GM21528 (cell line): Measurements from ENCODE around the gene CHRND.

Source experiments
- ATAC-seq: cut with Tn5 transposase; IDR thresholded peaks from one replicate; pipeline ENCODE4 v1.9.1; 2021; ENCODE audit warnings: mild to moderate bottlenecking, moderate library complexity; ENCODE audit not compliant: unreplicated experiment, low FRiP score

The CHRND gene

DNA sequence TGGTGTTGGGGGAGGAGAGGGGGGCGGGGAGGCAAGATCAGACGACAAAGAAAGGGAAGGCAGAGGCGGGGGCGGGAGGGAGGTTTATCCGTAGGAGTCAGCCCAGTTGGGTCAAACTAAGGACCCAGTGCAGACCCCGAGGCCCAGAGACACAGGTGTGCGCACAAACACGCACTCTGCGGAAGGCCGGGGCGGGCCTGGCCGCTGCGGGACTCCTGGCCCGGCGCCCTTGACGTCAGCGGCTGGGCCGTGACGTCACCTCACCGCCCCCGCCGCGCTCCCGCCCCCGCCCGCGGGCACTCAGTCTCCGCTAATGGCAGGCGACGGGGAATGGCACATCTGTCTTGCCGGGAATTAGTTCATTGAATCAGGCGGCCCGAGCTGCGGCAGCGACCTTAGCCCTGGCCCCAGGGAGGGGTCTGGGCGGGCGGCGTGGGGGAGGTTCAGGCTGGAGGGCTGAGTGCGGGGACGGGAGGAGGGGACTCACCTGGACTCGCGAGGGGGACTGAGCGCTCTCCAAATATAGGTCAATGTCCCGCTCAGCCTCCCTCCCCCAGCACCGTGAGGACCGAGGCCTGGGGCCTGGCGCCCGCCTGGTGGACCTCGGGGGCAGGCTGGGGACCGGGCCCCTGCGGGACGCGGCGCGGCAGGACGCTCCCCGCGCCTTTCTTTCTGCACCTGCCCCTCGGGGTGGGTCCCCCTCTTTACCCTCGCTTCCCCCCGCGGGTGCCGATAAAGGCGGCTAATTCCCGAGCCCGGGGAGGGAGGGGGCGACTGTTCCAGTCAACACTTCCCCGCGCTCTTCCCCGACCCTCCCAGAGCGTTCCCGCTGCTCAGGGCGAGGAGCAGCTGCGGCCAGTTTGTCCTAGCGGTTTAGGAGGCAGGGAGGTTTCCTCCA lies 22.8 kb upstream of the CHRND start:
- ATAC-seq: no peak

DNA sequence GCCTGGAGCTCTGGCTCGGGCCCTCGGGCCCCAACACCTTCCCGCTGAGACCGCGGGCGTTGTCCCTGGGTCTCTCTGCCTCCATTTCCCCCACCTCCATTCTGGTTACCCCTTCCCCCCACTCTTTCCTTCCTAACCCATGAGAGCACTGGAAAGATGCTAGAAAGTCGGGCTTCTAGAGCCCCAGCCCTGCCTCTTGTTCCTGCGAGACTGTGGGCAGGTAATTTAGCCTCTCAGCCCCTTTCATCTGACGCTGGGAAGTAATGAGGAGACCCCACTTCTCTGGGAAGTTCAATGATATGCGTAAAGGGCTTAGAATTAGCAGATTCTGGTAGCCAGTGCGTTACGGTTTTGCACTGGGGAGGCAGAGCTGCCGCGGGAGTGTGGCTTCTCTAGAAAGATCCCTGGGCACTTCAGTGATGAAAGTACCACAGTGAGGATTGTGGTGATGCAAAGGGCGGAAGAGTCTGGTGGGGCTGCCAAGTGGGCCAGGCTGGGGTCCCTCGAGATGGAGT lies 22.1 kb upstream of the CHRND start:
- ATAC-seq: no peak

DNA sequence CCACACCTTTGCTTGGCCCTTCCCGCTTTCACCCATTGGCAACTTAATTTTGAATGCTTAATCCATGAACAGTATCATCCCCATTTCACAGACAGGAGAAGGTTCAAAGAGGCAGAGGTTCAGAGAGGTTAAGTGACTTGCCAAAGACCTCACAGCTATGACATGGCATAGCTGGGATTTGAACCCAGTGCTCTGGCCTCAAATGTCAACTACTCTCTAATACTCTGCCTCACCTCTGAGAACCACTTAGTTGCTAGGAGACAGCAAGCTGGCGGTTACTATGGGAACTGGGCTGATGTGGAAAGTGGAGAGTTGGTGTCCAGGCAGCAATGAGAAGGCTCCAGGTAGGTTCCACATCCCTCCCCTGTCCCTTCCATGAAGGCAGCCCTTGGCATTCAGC lies 21.5 kb upstream of the CHRND start:
- ATAC-seq: no peak

DNA sequence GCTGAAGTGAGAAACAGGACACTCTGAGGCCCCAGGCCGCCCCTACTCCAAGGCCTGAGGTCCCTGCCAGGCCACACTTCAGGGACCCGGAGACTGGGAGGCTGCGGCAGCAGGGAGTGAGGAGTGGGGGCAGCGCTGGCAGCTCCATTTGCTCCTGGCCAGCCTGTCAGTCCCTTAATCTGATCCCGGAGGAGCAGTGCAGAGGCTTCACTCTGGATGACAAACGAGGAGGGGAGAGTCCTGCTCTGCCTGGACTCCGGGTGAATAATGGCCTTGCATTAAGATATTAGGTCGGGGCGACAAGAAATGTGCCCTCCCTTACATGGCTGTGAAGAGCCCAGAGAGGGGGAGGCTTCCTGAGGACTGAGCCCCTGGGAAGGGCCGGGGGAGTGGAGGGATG lies 20.1 kb upstream of the CHRND start:
- no peak for ATAC-seq

DNA sequence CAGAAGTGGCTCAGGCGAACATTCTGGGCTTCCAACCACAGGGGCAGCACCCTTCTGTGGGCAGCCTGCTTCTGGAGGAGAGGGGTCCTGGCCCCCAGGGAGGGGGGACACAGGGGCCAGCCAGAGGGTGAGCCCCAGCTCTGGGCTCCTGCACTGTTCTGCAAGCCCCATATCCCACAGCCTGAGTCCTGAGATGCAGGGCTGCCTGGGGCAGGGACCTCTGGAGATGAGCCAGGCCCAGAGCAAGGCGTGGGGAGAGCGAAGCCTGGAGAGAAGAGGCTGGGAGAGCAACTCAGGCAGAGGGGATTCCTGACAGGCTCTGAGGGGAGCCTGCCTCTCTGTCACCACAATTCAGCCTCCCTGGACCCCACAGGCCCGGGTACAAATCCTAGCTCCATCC lies 19.3 kb upstream of the CHRND start:
- no peak for ATAC-seq

DNA sequence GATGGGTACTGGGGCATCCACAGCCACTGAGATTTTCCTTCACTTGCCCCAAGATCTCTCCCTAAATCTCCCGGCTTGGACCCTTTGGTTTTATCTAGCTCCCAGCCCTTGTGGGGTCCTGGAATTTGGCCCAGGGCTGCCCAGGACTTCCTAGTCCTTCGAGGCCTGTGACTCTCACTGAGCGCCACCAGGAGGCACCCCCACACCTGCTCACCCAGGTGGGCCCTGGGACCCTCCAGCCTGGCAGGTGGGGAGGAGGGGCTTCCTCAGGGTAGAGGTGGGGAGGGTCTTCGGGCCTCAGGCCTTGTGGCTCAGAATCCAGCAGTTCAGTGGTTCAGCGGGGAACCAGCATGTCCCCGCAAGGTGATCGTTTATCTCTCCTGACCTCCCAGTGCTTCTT lies 17.7 kb upstream of the CHRND start:
- no peak for ATAC-seq

DNA sequence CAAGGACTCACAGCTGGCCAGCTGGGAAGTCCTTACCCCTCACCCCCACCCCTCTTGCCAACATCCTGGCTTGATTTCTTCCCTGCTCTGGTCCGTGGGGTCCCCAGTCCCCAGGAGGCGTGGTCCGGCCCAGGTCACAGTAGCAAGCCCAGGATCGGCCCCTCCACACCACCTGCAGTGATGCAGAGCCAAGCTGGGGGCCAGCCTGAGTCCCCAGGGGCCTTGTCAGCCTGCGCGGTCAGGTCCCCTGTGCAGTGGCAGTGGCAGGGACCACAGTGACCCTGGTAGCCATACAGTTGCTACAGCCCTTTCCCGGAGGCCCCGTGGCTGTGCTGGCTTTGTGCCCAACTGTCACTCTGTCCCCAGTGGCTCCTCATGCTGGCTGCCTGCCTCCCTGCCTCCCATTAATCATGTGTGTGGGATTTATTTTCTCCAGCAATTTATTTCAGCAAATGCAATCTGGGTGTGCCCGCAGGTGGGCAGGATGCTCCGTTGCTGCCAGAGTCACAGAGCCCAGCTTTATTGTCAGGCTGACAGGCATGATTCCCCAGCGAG lies 14.5 kb upstream of the CHRND start:
- ATAC-seq: no peak

DNA sequence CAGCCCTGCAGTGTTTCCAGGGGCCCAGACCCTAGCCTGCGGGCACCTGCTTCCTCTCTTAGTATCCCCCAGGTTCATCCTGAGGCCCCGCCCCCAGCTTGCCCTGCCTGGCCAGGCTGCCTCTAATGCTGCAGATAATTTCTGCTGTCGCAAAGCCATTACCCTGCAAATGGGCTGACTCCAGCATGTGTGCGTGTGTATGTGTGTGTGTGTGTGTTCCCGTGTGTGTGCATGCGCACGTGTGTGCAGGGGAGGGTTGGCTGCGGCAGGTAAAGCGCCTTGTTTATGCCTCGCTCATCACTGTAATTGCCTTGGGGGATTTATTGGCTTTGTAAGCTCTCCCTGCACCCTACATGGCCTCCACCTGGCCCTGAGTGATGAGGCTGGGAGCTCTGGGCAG lies 13.4 kb upstream of the CHRND start:
- no peak for ATAC-seq

DNA sequence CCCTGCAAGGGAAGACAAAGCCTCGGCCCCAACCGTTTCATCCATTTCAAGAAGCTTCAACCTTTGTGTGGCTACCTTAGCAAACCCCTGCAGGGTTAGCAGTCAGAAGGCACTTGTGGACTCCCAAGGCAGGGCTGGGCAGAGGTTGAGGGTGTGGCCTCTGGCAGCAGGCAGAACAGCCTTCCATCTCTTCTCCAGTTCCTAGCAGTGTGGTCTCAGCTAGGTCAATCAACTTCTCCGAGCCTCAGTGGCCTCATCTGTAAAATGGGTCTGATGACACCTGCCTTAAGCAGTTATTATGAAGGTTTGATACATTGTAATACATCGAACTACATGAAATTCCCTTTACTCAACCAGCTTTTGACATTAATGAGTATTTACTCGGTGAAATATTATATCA lies 12.6 kb upstream of the CHRND start:
- ATAC-seq: no peak

DNA sequence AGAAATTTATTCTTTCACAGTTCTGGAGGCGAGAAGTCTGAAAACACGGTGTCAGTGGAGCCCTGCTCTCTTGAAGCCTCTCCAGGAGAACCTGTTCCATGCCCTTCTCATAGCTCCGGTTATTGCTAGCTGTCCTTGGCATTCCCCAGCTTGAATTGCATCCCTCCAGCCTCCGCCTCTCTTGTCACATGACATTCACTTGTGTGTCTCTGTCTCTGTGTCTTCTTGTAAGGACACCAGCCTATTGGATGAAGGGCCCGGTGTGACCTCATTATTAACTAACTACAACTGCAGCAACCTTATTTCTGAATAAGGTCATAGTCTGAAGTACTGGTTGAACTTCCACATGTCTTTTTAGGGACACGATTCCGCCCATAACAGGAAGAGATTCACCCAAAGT lies 10.3 kb upstream of the CHRND start:
- ATAC-seq: no peak

DNA sequence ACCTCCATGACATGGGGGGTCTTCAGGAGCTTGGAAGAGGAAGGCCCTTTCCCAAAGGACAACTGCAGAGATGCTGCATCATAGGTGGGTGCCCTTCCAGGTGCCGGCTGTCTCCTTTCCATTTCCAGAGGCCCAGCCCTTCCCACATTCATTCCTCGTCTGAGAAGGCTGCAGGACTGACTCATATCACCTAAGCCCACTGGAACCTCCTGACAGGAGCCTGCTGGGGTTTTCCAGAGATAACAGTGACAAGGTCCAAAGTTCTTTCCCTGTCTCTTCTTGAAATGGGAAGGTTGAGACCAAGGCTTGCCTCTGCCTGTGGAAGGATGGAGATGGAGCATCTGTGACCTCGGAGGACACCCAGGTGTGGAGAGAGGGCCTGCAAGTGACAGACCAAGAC lies 9.4 kb upstream of the CHRND start:
- no peak for ATAC-seq

DNA sequence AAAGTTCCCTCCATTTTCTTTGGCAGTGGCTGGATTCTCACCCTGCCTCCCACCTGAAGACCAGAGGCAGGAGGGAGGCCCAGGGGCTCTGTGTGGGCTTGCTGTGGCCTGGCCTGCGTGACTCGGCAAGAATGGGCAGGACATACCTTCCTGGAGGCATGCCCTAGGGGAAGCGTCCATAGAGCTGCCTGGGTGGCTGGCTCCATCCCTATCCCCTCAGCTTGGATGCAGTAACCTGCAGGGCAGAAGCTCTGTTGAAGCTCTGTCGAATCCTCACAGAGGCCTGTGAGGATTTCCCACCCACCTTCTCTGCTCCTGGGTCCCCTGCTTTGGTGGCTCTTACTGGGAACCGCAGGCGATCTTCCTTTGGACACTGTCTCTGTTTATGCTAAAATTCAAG lies 7.1 kb upstream of the CHRND start:
- ATAC-seq: no peak

DNA sequence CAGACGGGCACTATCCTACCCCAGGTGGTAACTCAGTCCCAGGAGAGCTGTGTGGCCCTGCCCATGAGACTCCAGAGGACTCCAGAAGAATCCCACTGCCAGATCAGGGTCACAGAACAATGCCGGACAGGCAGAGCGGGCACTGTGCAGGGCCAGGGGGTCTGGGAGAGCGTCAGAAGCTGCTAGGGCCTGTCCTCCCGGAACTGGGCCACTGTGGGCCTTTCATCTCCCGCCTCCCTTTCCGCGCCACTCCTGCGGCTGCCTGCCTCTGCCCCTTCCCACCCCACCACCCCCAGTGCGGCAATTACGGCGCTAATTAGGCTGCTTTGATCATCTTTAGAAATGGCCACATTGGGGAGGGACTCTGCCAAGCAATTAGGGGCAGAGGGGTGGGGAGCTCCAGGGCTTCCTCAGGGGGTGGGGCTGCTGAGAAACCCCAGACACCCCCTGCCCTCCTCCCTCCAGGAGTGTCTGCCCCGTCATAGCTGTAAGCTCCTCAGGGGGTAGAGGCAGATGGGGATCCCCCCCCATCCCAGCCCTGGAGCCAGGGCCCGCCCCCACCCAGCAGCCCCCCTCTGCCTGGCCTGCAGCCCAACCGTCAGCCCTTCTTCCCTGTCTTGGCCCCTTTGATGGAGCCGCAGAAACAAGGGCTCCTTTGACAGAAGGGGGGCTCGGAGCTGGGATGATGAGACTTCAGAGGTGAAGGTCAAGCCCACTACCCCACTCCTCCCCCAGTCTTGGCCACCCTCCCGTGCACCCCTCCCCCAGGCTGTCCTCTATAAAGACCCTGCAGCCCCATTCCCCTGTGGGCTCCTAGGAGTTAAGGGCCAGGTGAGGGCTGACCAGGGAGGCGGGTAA lies 6.2 kb upstream of the CHRND start, which contains the start of gene PRSS56:
Gene PRSS56 (plus strand): TSS at position 808 of the 858 bp plus-strand sequence. CDS start 211 bp downstream, outside the sequence.
- ATAC-seq: no peak

DNA sequence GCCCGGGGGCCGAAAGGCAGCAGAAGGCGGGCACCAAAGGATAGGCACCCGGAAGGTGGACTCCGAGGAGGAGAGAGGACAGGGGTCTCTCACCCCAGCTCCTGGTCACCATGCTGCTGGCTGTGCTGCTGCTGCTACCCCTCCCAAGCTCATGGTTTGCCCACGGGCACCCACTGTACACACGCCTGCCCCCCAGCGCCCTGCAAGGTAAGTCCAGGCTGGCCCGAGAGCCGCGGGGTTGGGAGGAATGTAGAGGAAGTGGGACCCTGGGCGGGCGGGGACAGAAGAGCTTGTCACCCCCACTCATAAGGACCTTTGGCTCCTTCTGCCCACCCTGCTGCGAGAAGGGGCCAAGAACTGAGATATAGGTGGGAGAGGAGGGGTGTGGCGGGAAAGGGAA lies 5.5 kb upstream of the CHRND start:
- no peak for ATAC-seq

DNA sequence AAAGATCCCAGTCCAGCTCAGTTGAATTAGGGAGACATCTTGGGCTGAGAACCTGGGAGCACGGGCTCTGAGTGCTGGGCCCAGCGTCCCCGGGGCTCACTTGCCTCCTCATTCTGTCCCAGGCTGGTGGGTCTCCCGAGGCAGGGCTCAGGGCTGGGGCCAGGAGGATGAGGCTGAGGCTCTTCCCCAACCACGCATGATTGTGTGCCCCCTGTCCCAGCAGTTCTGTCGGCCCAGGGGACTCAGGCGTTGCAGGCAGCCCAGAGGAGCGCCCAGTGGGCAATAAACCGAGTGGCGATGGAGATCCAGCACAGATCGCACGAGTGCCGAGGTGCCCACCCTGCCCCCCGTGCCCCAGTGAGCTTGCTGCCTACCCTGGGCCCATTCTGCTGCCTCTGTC lies 4.9 kb upstream of the CHRND start:
- ATAC-seq: no peak

DNA sequence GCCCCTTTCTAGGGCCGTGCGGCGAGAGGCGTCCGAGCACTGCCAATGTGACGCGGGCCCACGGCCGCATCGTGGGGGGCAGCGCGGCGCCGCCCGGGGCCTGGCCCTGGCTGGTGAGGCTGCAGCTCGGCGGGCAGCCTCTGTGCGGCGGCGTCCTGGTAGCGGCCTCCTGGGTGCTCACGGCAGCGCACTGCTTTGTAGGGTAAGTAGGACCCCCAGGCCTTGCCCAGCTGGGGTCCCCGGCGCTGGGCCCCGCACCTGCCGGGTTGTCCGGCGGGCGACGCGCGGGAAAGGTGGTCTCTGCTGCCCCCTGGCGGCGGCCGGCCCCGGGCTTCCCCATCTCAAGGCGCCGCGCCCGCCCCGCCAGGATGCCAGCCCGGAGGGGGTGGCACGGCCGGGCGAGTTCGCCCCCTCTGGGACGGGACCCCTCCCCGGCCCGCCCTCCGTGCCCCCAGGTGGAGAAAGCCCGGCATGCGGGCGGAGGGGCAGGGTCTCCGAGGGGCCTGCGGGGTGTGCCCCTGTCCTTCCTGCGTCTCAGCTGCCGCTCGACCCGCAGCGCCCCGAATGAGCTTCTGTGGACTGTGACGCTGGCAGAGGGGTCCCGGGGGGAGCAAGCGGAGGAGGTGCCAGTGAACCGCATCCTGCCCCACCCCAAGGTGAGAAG lies 3.9 kb upstream of the CHRND start:
- no peak for ATAC-seq

DNA sequence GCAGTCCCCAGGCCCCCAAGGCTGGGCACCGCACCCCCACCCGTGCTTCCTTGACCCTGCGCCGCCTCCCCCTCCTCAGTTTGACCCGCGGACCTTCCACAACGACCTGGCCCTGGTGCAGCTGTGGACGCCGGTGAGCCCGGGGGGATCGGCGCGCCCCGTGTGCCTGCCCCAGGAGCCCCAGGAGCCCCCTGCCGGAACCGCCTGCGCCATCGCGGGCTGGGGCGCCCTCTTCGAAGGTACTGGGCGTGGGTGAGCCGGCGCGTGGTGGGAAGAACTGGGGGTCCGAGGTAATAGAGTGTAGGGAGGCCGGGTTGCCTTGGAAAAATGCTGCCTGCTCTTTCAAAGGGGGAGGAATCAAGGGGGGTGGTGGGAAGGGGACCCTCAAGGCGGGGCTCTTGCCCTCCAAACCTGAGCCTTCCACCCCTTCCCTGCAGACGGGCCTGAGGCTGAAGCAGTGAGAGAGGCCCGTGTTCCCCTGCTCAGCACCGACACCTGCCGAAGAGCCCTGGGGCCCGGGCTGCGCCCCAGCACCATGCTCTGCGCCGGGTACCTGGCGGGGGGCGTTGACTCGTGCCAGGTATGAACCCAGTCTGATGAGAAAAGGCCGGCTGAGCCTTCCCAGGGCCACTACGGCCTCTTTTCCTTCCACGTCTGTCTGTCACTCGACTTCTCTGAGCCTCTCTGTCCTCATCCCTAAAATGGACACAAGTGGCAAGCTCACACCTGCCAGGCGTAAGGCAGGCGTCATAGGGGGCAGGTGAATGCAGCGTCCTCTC lies 3.1 kb upstream of the CHRND start:
- no peak for ATAC-seq

DNA sequence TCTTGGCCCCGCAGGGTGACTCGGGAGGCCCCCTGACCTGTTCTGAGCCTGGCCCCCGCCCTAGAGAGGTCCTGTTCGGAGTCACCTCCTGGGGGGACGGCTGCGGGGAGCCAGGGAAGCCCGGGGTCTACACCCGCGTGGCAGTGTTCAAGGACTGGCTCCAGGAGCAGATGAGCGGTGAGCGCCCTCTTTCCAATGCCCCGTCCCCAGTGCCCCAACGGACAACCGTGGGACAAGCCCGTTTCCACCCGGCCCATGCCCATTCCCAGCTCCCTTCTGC lies 2.6 kb upstream of the CHRND start:
- no peak for ATAC-seq

DNA sequence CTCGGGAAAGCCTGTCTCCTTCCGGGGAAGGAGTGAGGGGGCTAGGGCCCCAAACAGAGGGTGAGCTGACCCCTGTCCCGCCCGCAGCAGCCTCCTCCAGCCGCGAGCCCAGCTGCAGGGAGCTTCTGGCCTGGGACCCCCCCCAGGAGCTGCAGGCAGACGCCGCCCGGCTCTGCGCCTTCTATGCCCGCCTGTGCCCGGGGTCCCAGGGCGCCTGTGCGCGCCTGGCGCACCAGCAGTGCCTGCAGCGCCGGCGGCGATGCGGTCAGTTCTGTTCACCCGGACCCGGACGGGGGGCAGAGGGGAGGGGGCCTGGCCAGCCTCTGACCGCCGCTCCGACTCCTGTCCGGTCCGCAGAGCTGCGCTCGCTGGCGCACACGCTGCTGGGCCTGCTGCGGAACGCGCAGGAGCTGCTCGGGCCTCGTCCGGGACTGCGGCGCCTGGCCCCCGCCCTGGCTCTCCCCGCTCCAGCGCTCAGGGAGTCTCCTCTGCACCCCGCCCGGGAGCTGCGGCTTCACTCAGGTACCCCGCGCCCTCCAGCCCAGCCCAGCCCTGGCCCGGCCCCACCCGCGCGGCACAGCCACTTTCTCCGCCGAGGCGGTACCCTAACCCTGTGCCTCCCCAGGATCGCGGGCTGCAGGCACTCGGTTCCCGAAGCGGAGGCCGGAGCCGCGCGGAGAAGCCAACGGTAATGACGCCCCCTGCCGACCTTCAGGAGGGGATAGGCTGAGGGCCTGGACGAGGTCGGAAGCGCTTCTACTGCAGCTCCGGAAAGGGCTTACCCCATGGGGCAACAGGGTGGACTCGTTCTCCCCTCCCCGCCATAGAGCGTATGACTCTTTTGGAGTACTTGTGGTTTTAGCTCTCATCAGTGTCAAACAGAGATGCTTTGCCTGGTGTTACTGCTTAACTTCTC lies 2.0 kb upstream of the CHRND start:
- ATAC-seq: no peak
